ENCODE results near the gene RAPGEF4.

DNA sequence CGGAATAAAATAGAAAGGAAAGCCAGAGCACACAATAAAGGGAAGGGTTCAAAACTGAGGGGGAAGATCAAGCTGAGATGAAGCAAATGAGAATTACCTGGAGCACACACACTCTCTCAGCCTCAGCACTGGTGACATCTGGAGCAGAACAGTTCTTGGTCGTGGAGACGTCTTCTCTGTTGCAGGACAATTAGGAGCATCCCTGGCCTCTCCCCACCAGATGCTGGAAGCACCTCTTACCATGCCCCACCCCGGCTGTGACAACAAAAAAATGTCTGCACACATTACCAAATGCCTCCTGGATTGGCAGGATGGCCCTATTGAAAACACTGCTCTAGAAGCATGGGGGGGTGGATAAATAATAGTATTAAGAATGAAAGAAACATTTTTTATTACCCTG, 296.4 kb downstream of the RAPGEF4 start:
- TF ChIP-seq CTCF (conservative IDR thresholded peaks at IDR 0.05; ENCODE audit: low read length) (no peak), EZH2phosphoT487 (IDR thresholded peaks at IDR 0.05; ENCODE audit: borderline replicate concordance) (no peak)
